ENCODE results near the gene LDLRAD3. TPM values are rescaled to one million over a fixed set of nuclear protein-coding genes. Genes with fewer than 3 reads are reported as not detected.

The LDLRAD3 gene
- total RNA-seq, 1 donor from 2014 or later: 18.2 TPM

GRCh38 chr11:36103933-36104530, 160.2 kb downstream of the LDLRAD3 start:
- Mint-ChIP-seq H3K36me3 (ENCODE audit: unreplicated experiment) (peaks cover 19% of the 10 kb centered on the region), H3K9me3 (ENCODE audit: unreplicated experiment) (no peaks in the 10 kb centered on the region), H3K4me3 (ENCODE audit: unreplicated experiment) (no peak overlapping the region), H3K27ac (ENCODE audit: unreplicated experiment) (no peak overlapping the region), H3K27me3 (ENCODE audit: unreplicated experiment) (no peaks in the 10 kb centered on the region), H3K4me1 (ENCODE audit: unreplicated experiment) (no peaks in the 10 kb centered on the region)
- TF ChIP-seq CTCF (IDR thresholded peaks at IDR 0.05): no peak
- DNase-seq (ENCODE audit: extremely low spot score, unreplicated experiment): no peak

GRCh38 chr11:36104660-36104992, 160.8 kb downstream of the LDLRAD3 start:
- Mint-ChIP-seq H3K27me3 (ENCODE audit: unreplicated experiment) (no peaks in the 10 kb centered on the region), H3K4me3 (ENCODE audit: unreplicated experiment) (no peak overlapping the region), H3K27ac (ENCODE audit: unreplicated experiment) (no peak overlapping the region), H3K36me3 (ENCODE audit: unreplicated experiment) (peaks cover 14% of the 10 kb centered on the region), H3K9me3 (ENCODE audit: unreplicated experiment) (no peaks in the 10 kb centered on the region), H3K4me1 (ENCODE audit: unreplicated experiment) (peaks cover 3% of the 10 kb centered on the region)
- TF ChIP-seq CTCF (IDR thresholded peaks at IDR 0.05): no peak
- DNase-seq (ENCODE audit: extremely low spot score, unreplicated experiment): no peak

GRCh38 chr11:36105743-36106581, 162.1 kb downstream of the LDLRAD3 start:
- no peak for TF ChIP-seq CTCF (IDR thresholded peaks at IDR 0.05)
- no peaks in the 10 kb centered on the region for H3K27me3 Mint-ChIP-seq (ENCODE audit: unreplicated experiment)
- H3K27ac Mint-ChIP-seq (ENCODE audit: unreplicated experiment): no peak overlapping the region
- no peak overlapping the region for H3K4me3 Mint-ChIP-seq (ENCODE audit: unreplicated experiment)
- no peak for DNase-seq (ENCODE audit: extremely low spot score, unreplicated experiment)
- H3K4me1 Mint-ChIP-seq (ENCODE audit: unreplicated experiment): peaks cover 15% of the 10 kb centered on the region
- no peaks in the 10 kb centered on the region for H3K9me3 Mint-ChIP-seq (ENCODE audit: unreplicated experiment)
- peaks cover 8% of the 10 kb centered on the region for H3K36me3 Mint-ChIP-seq (ENCODE audit: unreplicated experiment)

GRCh38 chr11:36107547-36107946, 163.7 kb downstream of the LDLRAD3 start:
- Mint-ChIP-seq H3K27me3 (ENCODE audit: unreplicated experiment) (no peaks in the 10 kb centered on the region), H3K4me1 (ENCODE audit: unreplicated experiment) (peaks cover 15% of the 10 kb centered on the region), H3K4me3 (ENCODE audit: unreplicated experiment) (no peak overlapping the region), H3K9me3 (ENCODE audit: unreplicated experiment) (peaks cover 2% of the 10 kb centered on the region), H3K27ac (ENCODE audit: unreplicated experiment) (no peak overlapping the region), H3K36me3 (ENCODE audit: unreplicated experiment) (peaks cover 14% of the 10 kb centered on the region)
- no peak for DNase-seq (ENCODE audit: extremely low spot score, unreplicated experiment)
- no peak for TF ChIP-seq CTCF (IDR thresholded peaks at IDR 0.05)

- Mint-ChIP-seq H3K4me3 (ENCODE audit: unreplicated experiment) (no peak overlapping the region), H3K27me3 (ENCODE audit: unreplicated experiment) (no peaks in the 10 kb centered on the region), H3K4me1 (ENCODE audit: unreplicated experiment) (peaks cover 15% of the 10 kb centered on the region), H3K27ac (ENCODE audit: unreplicated experiment) (no peak overlapping the region), H3K9me3 (ENCODE audit: unreplicated experiment) (peaks cover 10% of the 10 kb centered on the region), H3K36me3 (ENCODE audit: unreplicated experiment) (peaks cover 17% of the 10 kb centered on the region)
- DNase-seq (ENCODE audit: extremely low spot score, unreplicated experiment): no peak
- TF ChIP-seq CTCF (IDR thresholded peaks at IDR 0.05): no peak
Measured at GRCh38 chr11:36108881-36109589, 165.2 kb downstream of the LDLRAD3 start.
